ENCODE results near the gene OTUB2. TPM values are rescaled to one million over a fixed set of nuclear protein-coding genes. Genes with fewer than 3 reads are reported as not detected.

The OTUB2 gene
- total RNA-seq, 4 donors from 2014 or later = 2.1 to 10.3 (median 7.4) TPM

DNA sequence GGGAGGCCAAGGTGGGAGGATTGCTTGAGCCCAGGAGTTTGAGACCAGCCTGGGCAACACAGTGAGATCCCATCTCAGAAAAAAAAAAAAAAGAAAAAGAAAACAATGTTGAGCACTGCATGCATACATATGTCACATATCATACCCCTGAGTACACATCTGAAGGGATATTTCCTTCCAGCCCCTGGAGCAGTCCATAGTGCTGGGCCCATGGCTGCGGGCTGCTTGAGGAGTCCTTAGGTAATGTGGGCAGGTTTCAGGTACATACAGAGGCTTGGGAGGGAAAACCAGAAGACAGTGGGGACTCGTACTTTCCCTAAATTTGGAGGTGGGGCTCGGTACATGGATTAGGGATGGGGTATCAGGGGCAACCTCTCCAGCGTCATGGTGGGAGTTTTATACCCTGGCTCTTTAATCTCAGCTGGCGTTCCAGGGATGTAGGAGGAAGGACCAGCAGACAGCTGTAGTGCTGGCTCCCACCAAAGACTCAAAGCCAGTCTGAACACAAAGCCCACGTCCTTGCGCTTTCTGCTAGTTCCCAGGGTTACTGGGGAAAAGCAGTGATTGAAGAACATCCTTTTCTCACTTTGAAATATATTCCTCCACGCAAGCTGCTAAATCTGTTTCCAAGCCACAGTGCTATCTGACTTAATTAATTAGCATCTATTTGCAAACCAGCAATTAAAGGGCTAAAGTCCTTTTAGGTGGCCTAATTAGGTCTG lies 5.2 kb downstream of the OTUB2 start:
- no peak overlapping the region for H3K4me3 ChIP-seq
- H3K9me3 ChIP-seq = no peaks in the 10 kb centered on the region
- no peaks in the 10 kb centered on the region for H3K36me3 ChIP-seq
- 88 to 93% methylated on average over 8 of the region's 8 CpGs for WGBS, 2 donors
- DNase-seq = no peak
- no peaks in the 10 kb centered on the region for H3K27me3 ChIP-seq
- no peak overlapping the region for H3K27ac ChIP-seq
- intact Hi-C loops (cut with DNase I) = loop anchor here (5.0 kb wide), 1 partner anchor 106 kb away; no protein-coding TSS in a partner anchor
- TF ChIP-seq, protein P1, sequence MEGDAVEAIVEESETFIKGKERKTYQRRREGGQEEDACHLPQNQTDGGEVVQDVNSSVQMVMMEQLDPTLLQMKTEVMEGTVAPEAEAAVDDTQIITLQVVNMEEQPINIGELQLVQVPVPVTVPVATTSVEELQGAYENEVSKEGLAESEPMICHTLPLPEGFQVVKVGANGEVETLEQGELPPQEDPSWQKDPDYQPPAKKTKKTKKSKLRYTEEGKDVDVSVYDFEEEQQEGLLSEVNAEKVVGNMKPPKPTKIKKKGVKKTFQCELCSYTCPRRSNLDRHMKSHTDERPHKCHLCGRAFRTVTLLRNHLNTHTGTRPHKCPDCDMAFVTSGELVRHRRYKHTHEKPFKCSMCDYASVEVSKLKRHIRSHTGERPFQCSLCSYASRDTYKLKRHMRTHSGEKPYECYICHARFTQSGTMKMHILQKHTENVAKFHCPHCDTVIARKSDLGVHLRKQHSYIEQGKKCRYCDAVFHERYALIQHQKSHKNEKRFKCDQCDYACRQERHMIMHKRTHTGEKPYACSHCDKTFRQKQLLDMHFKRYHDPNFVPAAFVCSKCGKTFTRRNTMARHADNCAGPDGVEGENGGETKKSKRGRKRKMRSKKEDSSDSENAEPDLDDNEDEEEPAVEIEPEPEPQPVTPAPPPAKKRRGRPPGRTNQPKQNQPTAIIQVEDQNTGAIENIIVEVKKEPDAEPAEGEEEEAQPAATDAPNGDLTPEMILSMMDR (IDR thresholded peaks at IDR 0.05) = no peak
- TF ChIP-seq POLR2A (IDR thresholded peaks at IDR 0.05) = no peak
- peaks cover 7 to 25% (median 15%) of the 10 kb centered on the region in 3 donors for H3K4me1 ChIP-seq

DNA sequence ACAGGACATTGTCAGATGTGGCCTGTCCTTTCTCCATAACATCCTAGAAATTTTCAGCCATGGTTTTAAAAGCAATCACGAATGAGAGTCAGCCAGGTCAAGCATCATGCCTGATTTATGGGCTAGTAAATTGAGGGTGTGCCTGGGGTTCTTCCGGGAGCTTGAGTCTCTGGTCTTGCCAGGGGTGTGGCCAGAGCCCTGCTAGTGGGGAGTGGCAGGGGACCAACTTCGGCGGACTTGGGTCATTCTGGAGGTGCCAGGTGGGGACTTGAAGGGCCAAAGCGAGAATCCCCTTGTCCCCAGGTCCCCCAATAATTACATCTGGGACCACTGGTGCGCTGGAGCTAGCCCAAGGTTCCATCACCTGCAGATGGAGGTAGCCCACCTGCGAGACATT lies 5.7 kb downstream of the OTUB2 start:
- H3K9me3 ChIP-seq = no peaks in the 10 kb centered on the region
- H3K27ac ChIP-seq = no peak overlapping the region
- H3K4me3 ChIP-seq = no peak overlapping the region
- no peaks in the 10 kb centered on the region for H3K36me3 ChIP-seq
- no peak for DNase-seq
- WGBS, 2 donors = 64 to 67% methylated on average over 6 of the region's 7 CpGs
- TF ChIP-seq POLR2A (IDR thresholded peaks at IDR 0.05) = no peak
- TF ChIP-seq, protein P1 (IDR thresholded peaks at IDR 0.05) = no peak
- intact Hi-C loops (cut with DNase I) = loop anchor here (5.0 kb wide), 1 partner anchor 105 kb away; no protein-coding TSS in a partner anchor
- peaks cover 5 to 20% (median 12%) of the 10 kb centered on the region in 3 donors for H3K4me1 ChIP-seq
- no peaks in the 10 kb centered on the region for H3K27me3 ChIP-seq

DNA sequence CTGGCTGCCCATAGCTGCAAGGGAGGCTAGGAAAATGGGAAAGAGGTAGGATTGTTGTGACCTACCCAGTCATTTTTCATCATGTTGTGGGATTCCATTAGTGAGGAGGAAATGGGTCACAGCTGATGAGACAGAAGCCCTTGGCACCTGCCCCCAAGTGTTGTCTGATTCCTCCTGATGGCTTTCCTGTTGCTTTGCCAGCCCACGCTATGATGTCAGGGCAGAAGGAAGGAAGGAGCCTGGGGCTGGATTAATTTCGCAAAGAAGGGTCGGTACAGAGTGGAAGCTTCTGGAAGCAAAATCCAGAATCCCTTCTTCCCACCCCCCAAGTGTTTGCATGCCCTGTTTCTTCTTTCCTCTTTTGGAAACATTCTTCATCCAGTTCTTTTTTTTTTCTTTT lies 8.7 kb downstream of the OTUB2 start:
- intact Hi-C loops (cut with DNase I) = loop anchor here (5.0 kb wide), 1 partner anchor 102 kb away; no protein-coding TSS in a partner anchor

DNA sequence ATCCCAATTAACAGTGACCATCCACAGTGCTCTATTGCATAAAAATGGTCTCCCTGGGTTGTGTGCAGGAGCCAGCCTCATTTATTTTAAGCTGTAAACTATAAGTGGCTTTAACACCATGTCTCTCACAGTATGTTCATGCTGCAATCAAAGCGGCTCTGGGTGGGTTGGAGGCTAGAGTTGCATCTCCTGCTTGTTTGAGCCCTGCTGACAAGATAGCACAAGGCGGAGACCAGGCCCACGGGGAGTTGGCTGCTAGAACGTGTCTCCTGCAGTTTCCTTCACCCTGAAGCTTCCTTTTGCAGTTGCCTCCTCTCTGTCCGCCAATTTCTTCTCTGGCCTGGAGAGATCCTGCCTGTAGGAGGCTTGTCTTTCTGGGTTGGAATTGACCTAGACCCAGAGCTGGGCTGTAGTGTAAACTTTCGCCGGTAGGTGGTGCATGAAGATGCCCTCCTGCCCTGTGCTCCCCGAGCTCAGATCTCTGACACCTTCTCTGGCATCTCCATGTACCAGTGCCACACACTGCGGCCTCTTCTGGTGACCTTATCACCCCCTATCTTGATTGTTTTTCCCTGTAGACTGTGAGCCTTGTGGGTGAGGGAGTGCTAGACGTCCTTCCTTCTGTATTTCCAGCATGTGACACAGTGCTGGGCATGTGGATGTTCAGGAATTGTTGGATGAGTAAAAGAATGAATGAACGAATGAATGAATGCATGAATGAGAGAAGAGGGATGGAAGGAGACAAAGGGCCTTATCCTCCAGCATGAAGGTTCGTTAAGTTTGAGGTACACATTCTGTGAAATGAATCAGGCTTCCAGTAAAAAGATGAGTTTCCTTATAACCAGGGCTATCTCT lies 10.4 kb downstream of the OTUB2 start:
- H3K27me3 ChIP-seq = no peaks in the 10 kb centered on the region
- peaks cover 0 to under 1% (median 0%) of the 10 kb centered on the region in 3 donors for H3K4me1 ChIP-seq
- no peak overlapping the region for H3K4me3 ChIP-seq
- H3K36me3 ChIP-seq = peaks cover 0 to 7% (median 0%) of the 10 kb centered on the region in 3 donors
- 19 to 30% methylated on average over 11 of the region's 12 CpGs for WGBS, 2 donors
- DNase-seq = no peak
- TF ChIP-seq, protein P1 (IDR thresholded peaks at IDR 0.05) = peak; percentile 63 to 90 (median 84)
- no peak for TF ChIP-seq POLR2A (IDR thresholded peaks at IDR 0.05)
- H3K9me3 ChIP-seq = no peaks in the 10 kb centered on the region
- intact Hi-C loops (cut with DNase I) = no loop called here
- no peak overlapping the region for H3K27ac ChIP-seq

More for the DNA sequence above, 8.7 kb downstream of the OTUB2 start:
- Histone ChIP-seq H3K36me3 (peaks cover 0 to 7% (median 0%) of the 10 kb centered on the region in 3 donors), H3K4me3 (no peak overlapping the region), H3K27ac (no peak overlapping the region), H3K27me3 (no peaks in the 10 kb centered on the region), H3K9me3 (no peaks in the 10 kb centered on the region), H3K4me1 (no peaks in the 10 kb centered on the region)
- TF ChIP-seq, protein P1 (IDR thresholded peaks at IDR 0.05) = no peak
- no peak for TF ChIP-seq POLR2A (IDR thresholded peaks at IDR 0.05)
- 63 to 84% methylated on average over 3 of the region's 3 CpGs for WGBS, 2 donors
- DNase-seq = no peak

All from esophagus squamous epithelium (tissue), 5 donors.